Naive thymus-derived CD4-positive, alpha-beta T cell (primary cell): ENCODE data around the gene ZBTB20. TPM values are rescaled to one million over a fixed set of nuclear protein-coding genes. Genes with fewer than 3 reads are reported as not detected.

Experiments
- ATAC-seq: fragments of 150-1000 bp; cut with Tn5 transposase; 2 replicates; pipeline ENCODE4 v1.10.0; 2021; ENCODE audit warnings: mild to moderate bottlenecking, moderate library complexity
- CTCF ChIA-PET: fragments of 350-600 bp; sonication (Branson Sonifier 250); formaldehyde crosslinking; loops from one replicate; lab custom pipeline; 2021; ENCODE audit warnings: antibody characterized with exemption; lab: Charles Lee
- POLR2A ChIA-PET: fragments of 350-600 bp; sonication (Branson Sonifier 250); formaldehyde crosslinking; loops from one replicate; lab custom pipeline; 2021; ENCODE audit warnings: antibody characterized with exemption, inconsistent platforms; lab: Charles Lee
- DNase-seq, 9 donors: peaks; one replicate each; pipeline versions ENCODE4 v3.0.0 to v3.0.0-alpha.2; 2020 to 2022; ENCODE audit warnings: mixed read lengths in 1 of 9
- H3K27ac ChIP-seq: one replicate; pipeline ENCODE4 v1.7.0; 2013; ENCODE audit warnings: mild to moderate bottlenecking, low read depth, low read length, moderate library complexity
- H3K27me3 ChIP-seq, 2 donors: one replicate each; pipeline ENCODE4 v1.7.0; 2013; ENCODE audit warnings: low read length in 2 of 2, mild to moderate bottlenecking in 2 of 2, moderate library complexity in 2 of 2; ENCODE audit not compliant: control insufficient read depth in 2 of 2, insufficient read depth in 2 of 2
- H3K36me3 ChIP-seq, 3 experiments: 1 replicate in 2 of 3; 2 replicates in 1 of 3; pipeline ENCODE4 v1.7.0; 2013; ENCODE audit warnings: low read length in 3 of 3, mild to moderate bottlenecking in 3 of 3, moderate library complexity in 1 of 3; ENCODE audit not compliant: insufficient read depth in 3 of 3, control insufficient read depth in 2 of 3
- H3K4me1 ChIP-seq, 2 donors: one replicate each; pipeline ENCODE4 v1.7.0; 2013; ENCODE audit warnings: low read length in 2 of 2, mild to moderate bottlenecking in 2 of 2, moderate library complexity in 1 of 2; ENCODE audit not compliant: control insufficient read depth in 2 of 2, insufficient read depth in 2 of 2
- H3K4me3 ChIP-seq: 2 replicates; pipeline ENCODE4 v1.7.0; 2013; ENCODE audit warnings: mild to moderate bottlenecking, low read length
- H3K9me3 ChIP-seq, 3 experiments: 1 replicate in 2 of 3; 2 replicates in 1 of 3; pipeline ENCODE4 v1.7.0; 2013; ENCODE audit warnings: low read length in 3 of 3; ENCODE audit not compliant: control insufficient read depth in 2 of 3
- H3K27ac Mint-ChIP-seq, 9 donors: one replicate each; pipeline ENCODE4 v1.8.0; 2020 to 2022; ENCODE audit warnings: mixed read lengths in 9 of 9, mild to moderate bottlenecking in 8 of 9, moderate library complexity in 5 of 9, inconsistent platforms in 2 of 9
- H3K27me3 Mint-ChIP-seq, 5 donors: one replicate each; pipeline ENCODE4 v1.8.0; 2021 to 2022; ENCODE audit warnings: mixed read lengths in 5 of 5, mild to moderate bottlenecking in 1 of 5
- H3K36me3 Mint-ChIP-seq, 5 donors: one replicate each; pipeline ENCODE4 v1.8.0; 2020 to 2022; ENCODE audit warnings: mixed read lengths in 5 of 5, mild to moderate bottlenecking in 3 of 5, inconsistent platforms in 1 of 5
- H3K4me1 Mint-ChIP-seq, 7 donors: one replicate each; pipeline ENCODE4 v1.8.0; 2020 to 2022; ENCODE audit warnings: mixed read lengths in 7 of 7, mild to moderate bottlenecking in 3 of 7, inconsistent platforms in 1 of 7
- H3K4me3 Mint-ChIP-seq, 10 donors: one replicate each; pipeline ENCODE4 v1.8.0; 2020 to 2022; ENCODE audit warnings: mild to moderate bottlenecking in 10 of 10, mixed read lengths in 10 of 10, moderate library complexity in 6 of 10, inconsistent platforms in 2 of 10
- H3K9me3 Mint-ChIP-seq, 11 donors: one replicate each; pipeline ENCODE4 v1.8.0; 2020 to 2022; ENCODE audit warnings: mixed read lengths in 11 of 11, mild to moderate bottlenecking in 4 of 11, inconsistent platforms in 1 of 11, moderate library complexity in 1 of 11
- intact Hi-C, 2 donors: fragments of 100-400 bp; cut with micrococcal nuclease; formaldehyde crosslinking; loops; one replicate each; pipeline ENCODE4 v1.15.1; 2023
- polyA plus RNA-seq, 2 donors: library from polyadenylated mRNA; unstranded; fragments of 300-500 nt; fragmentation: Illumina TruSeq; gene quantifications; one replicate each; pipeline ENCODE4 v1.2.3, GENCODE V29; 2021
- total RNA-seq, 6 experiments: library from RNA in 5 of 6; stranded (reverse) in 5 of 6; gene quantifications; 1 replicate in 5 of 6; 2 replicates in 1 of 6; pipeline ENCODE4 v1.2.3 and lab custom pipeline; 2021 to 2026

The ZBTB20 gene
- total and polyA plus RNA-seq, 7 experiments from 2014 or later = 14.9 to 69.5 (median 59.2) TPM

GRCh38 chr3:115164374-115165221, 17.5 kb upstream of the ZBTB20 start:
- H3K4me3 ChIP-seq = no peak overlapping the region
- peak overlapping the region; percentile 72 to 95 (median 87) for H3K27ac Mint-ChIP-seq
- intact Hi-C loops = loop anchor here (1.0 to 10.0 kb wide), 4 partner anchors 17 to 780 kb away; partner anchors contain the start of gene ZBTB20 (in 2 of the 2)
- POLR2A ChIA-PET = interaction anchor here (1.0 to 9.6 kb wide), 7 partner anchors 10 to 72 kb away, joined by 3 to 111 read pairs (median 6); partner anchors contain the start of gene ZBTB20
- peaks cover 25 to 26% of the 10 kb centered on the region in 2 donors for H3K4me1 ChIP-seq
- no peaks in the 10 kb centered on the region for H3K9me3 ChIP-seq
- H3K4me3 Mint-ChIP-seq = peak overlapping the region in 7 of 10 donors; percentile 16 to 64 (median 30)
- DNase-seq (peak in 1 of 9 donors; percentile 1), ATAC-seq (no peak)
- H3K36me3 Mint-ChIP-seq = no peaks in the 10 kb centered on the region
- CTCF ChIA-PET = interaction anchor here (0.6 to 4.7 kb wide), 9 partner anchors 11 to 654 kb away, joined by 3 to 48 read pairs (median 3); partner anchors contain the start of gene ZBTB20
- no peaks in the 10 kb centered on the region for H3K27me3 ChIP-seq
- H3K4me1 Mint-ChIP-seq = peaks cover 17 to 39% (median 33%) of the 10 kb centered on the region in 7 donors
- no peak overlapping the region for H3K27ac ChIP-seq
- H3K36me3 ChIP-seq = no peaks in the 10 kb centered on the region
- peaks cover 0 to 3% (median 0%) of the 10 kb centered on the region in 11 donors for H3K9me3 Mint-ChIP-seq
- H3K27me3 Mint-ChIP-seq = no peaks in the 10 kb centered on the region

- peaks cover 25 to 26% of the 10 kb centered on the region in 2 donors for H3K4me1 ChIP-seq
- H3K27me3 ChIP-seq = no peaks in the 10 kb centered on the region
- peaks cover 0 to 9% (median 1%) of the 10 kb centered on the region in 5 donors for H3K36me3 Mint-ChIP-seq
- H3K27ac ChIP-seq = no peak overlapping the region
- no peak for DNase-seq
- ATAC-seq = no peak
- H3K36me3 ChIP-seq = no peaks in the 10 kb centered on the region
- H3K4me3 ChIP-seq = no peak overlapping the region
- peaks cover 0 to 7% (median 0%) of the 10 kb centered on the region in 11 donors for H3K9me3 Mint-ChIP-seq
- intact Hi-C loops = loop anchor here in 1 of 2 donors (10.0 kb wide), 1 partner anchor 778 kb away; no protein-coding TSS in a partner anchor
- H3K4me1 Mint-ChIP-seq = peaks cover 17 to 39% (median 33%) of the 10 kb centered on the region in 7 donors
- ChIA-PET POLR2A (interaction anchor here (9.6 kb wide), 1 partner anchor 17 kb away, joined by 111 read pairs; the partner anchor contains the start of gene ZBTB20), CTCF (interaction anchor here (4.7 kb wide), 1 partner anchor 69 kb away, joined by 48 read pairs; no protein-coding TSS in a partner anchor)
- no peaks in the 10 kb centered on the region for H3K27me3 Mint-ChIP-seq
- no peak overlapping the region for H3K27ac Mint-ChIP-seq
- no peaks in the 10 kb centered on the region for H3K9me3 ChIP-seq
- H3K4me3 Mint-ChIP-seq = no peak overlapping the region
Measured at GRCh38 chr3:115162759-115163158, 15.7 kb upstream of the ZBTB20 start.

GRCh38 chr3:115161866-115162265, 14.8 kb upstream of the ZBTB20 start:
- H3K27me3 Mint-ChIP-seq = no peaks in the 10 kb centered on the region
- no peaks in the 10 kb centered on the region for H3K9me3 ChIP-seq
- no peaks in the 10 kb centered on the region for H3K36me3 ChIP-seq
- no peak for DNase-seq
- ATAC-seq = no peak
- no peak overlapping the region for H3K27ac Mint-ChIP-seq
- H3K4me1 ChIP-seq = peaks cover 25 to 26% of the 10 kb centered on the region in 2 donors
- peaks cover 17 to 39% (median 33%) of the 10 kb centered on the region in 7 donors for H3K4me1 Mint-ChIP-seq
- H3K36me3 Mint-ChIP-seq = peaks cover 0 to 9% (median 5%) of the 10 kb centered on the region in 5 donors
- ChIA-PET POLR2A (interaction anchor here (0.9 to 9.6 kb wide), 2 partner anchors 16 to 61 kb away, joined by 3 to 111 read pairs; partner anchors contain the start of gene ZBTB20), CTCF (interaction anchor here (1.1 kb wide), 1 partner anchor 68 kb away, joined by 3 read pairs; no protein-coding TSS in a partner anchor)
- H3K4me3 Mint-ChIP-seq = no peak overlapping the region
- H3K9me3 Mint-ChIP-seq = peaks cover 0 to 11% (median 0%) of the 10 kb centered on the region in 11 donors
- no peak overlapping the region for H3K27ac ChIP-seq
- intact Hi-C loops = loop anchor here in 1 of 2 donors (10.0 kb wide), 1 partner anchor 777 kb away; no protein-coding TSS in a partner anchor
- H3K4me3 ChIP-seq = no peak overlapping the region
- no peaks in the 10 kb centered on the region for H3K27me3 ChIP-seq

GRCh38 chr3:115161168-115161834, 14.2 kb upstream of the ZBTB20 start:
- H3K36me3 Mint-ChIP-seq = peaks cover 0 to 9% (median 5%) of the 10 kb centered on the region in 5 donors
- ATAC-seq (no peak), DNase-seq (no peak)
- no peak overlapping the region for H3K4me3 Mint-ChIP-seq
- POLR2A ChIA-PET = interaction anchor here (0.9 to 9.6 kb wide), 3 partner anchors 11 to 61 kb away, joined by 3 to 111 read pairs (median 4); partner anchors contain the start of gene ZBTB20
- intact Hi-C loops = loop anchor here in 1 of 2 donors (10.0 kb wide), 1 partner anchor 776 kb away; no protein-coding TSS in a partner anchor
- Histone ChIP-seq H3K9me3 (no peaks in the 10 kb centered on the region), H3K4me1 (peaks cover 25 to 26% of the 10 kb centered on the region in 2 donors), H3K27me3 (no peaks in the 10 kb centered on the region), H3K36me3 (no peaks in the 10 kb centered on the region), H3K4me3 (no peak overlapping the region), H3K27ac (no peak overlapping the region)
- CTCF ChIA-PET = interaction anchor here (1.1 kb wide), 1 partner anchor 67 kb away, joined by 3 read pairs; no protein-coding TSS in a partner anchor
- peaks cover 17 to 39% (median 33%) of the 10 kb centered on the region in 7 donors for H3K4me1 Mint-ChIP-seq
- H3K27ac Mint-ChIP-seq = no peak overlapping the region
- H3K9me3 Mint-ChIP-seq = peaks cover 0 to 11% (median 0%) of the 10 kb centered on the region in 11 donors
- no peaks in the 10 kb centered on the region for H3K27me3 Mint-ChIP-seq

- no peaks in the 10 kb centered on the region for H3K36me3 ChIP-seq
- POLR2A ChIA-PET = interaction anchor here (1.1 to 9.6 kb wide), 2 partner anchors 10 to 14 kb away, joined by 4 to 111 read pairs; partner anchors contain the start of gene ZBTB20
- intact Hi-C loops = loop anchor here in 1 of 2 donors (10.0 kb wide), 1 partner anchor 775 kb away; no protein-coding TSS in a partner anchor
Measured at GRCh38 chr3:115160295-115160694, 13.2 kb upstream of the ZBTB20 start.

More at GRCh38 chr3:115160295-115160694, 13.2 kb upstream of the ZBTB20 start:
- H3K36me3 Mint-ChIP-seq = peaks cover 0 to 9% (median 5%) of the 10 kb centered on the region in 5 donors
- Histone ChIP-seq H3K4me1 (peaks cover 17 to 20% of the 10 kb centered on the region in 2 donors), H3K27ac (no peak overlapping the region), H3K9me3 (no peaks in the 10 kb centered on the region), H3K4me3 (no peak overlapping the region), H3K27me3 (no peaks in the 10 kb centered on the region)
- H3K27ac Mint-ChIP-seq = no peak overlapping the region
- no peaks in the 10 kb centered on the region for H3K27me3 Mint-ChIP-seq
- ATAC-seq (no peak), DNase-seq (no peak)
- no peak overlapping the region for H3K4me3 Mint-ChIP-seq
- CTCF ChIA-PET = interaction anchor here (0.6 kb wide), 1 partner anchor 68 kb away, joined by 5 read pairs; no protein-coding TSS in a partner anchor
- peaks cover 0 to 11% (median 0%) of the 10 kb centered on the region in 11 donors for H3K9me3 Mint-ChIP-seq
- H3K4me1 Mint-ChIP-seq = peaks cover 14 to 32% (median 25%) of the 10 kb centered on the region in 7 donors
